ENCODE results near the gene COL4A5. TPM values are rescaled to one million over a fixed set of nuclear protein-coding genes. Genes with fewer than 3 reads are reported as not detected.

COL4A5 gene
- total RNA-seq, 1 experiment from 2014 or later, result 29.4 TPM

DNA sequence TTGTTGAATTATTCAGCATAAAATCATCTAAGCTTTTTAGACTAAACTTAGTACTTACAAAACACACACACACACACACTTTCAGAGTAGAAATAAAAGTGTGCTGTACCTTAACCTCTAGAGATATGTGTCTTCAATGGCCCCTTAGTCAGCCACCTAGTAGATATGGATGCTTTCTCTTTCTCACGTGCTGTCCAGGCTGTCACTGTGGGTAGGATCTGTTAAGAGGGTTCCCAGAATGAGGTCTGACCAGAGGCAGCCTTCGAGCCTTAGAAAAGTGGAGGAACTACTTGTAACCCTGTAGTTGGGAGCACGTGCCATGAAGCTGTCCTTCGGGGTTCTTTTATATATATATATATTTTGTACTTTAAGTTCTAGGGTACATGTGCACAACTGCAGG, 117.9 kb downstream of the COL4A5 start:
- CTCF ChIA-PET, result no interaction called here
- H3K4me2 ChIP-seq (ENCODE audit: low read length), result no peak overlapping the region
- BruUV-seq (replicated peaks), result no TSS peak
- H4K20me1 ChIP-seq (ENCODE audit: insufficient read depth), result no peaks in the 10 kb centered on the region
- no peaks in the 10 kb centered on the region for H3K79me2 ChIP-seq (ENCODE audit: insufficient read depth, low read length)
- H3K4me1 ChIP-seq (ENCODE audit: control insufficient read depth in 1 of 2, insufficient read depth in 2 of 2, low read length in 2 of 2), result no peaks in the 10 kb centered on the region
- intact Hi-C loops (cut with micrococcal nuclease), result no loop called here
- POLR2A ChIA-PET, result no interaction called here
- no peaks in the 10 kb centered on the region; a peak in 1 of 4 replicates for H3K36me3 ChIP-seq (ENCODE audit: control insufficient read depth in 1 of 2, insufficient read depth in 2 of 2, low read length in 2 of 2)
- H3K4me3 ChIP-seq (replicated peaks in 1 of 2; ENCODE audit: low read depth in 1 of 2, low read length in 2 of 2), result no peak overlapping the region
- H3K9me2 ChIP-seq (ENCODE audit: insufficient read depth), result no peaks in the 10 kb centered on the region
- no peak overlapping the region for H2AFZ ChIP-seq (ENCODE audit: low read depth, low read length, poor library complexity, severe bottlenecking)
- TF ChIP-seq ATF3 (IDR thresholded peaks at IDR 0.05) (no peak), EGR1 (IDR thresholded peaks at IDR 0.05; ENCODE audit: low read depth) (no peak), EZH2phosphoT487 (IDR thresholded peaks at IDR 0.05; ENCODE audit: borderline replicate concordance) (no peak), TCF7L2 (IDR thresholded peaks at IDR 0.05; ENCODE audit: borderline replicate concordance, extremely low read depth, insufficient read depth, insufficient read length) (no peak), CEBPB (IDR thresholded peaks at IDR 0.05; ENCODE audit: low read depth) (no peak), POLR2AphosphoS5 (IDR thresholded peaks at IDR 0.05; ENCODE audit: low read depth, low read length) (no peak)
- TF ChIP-seq, protein P1, sequence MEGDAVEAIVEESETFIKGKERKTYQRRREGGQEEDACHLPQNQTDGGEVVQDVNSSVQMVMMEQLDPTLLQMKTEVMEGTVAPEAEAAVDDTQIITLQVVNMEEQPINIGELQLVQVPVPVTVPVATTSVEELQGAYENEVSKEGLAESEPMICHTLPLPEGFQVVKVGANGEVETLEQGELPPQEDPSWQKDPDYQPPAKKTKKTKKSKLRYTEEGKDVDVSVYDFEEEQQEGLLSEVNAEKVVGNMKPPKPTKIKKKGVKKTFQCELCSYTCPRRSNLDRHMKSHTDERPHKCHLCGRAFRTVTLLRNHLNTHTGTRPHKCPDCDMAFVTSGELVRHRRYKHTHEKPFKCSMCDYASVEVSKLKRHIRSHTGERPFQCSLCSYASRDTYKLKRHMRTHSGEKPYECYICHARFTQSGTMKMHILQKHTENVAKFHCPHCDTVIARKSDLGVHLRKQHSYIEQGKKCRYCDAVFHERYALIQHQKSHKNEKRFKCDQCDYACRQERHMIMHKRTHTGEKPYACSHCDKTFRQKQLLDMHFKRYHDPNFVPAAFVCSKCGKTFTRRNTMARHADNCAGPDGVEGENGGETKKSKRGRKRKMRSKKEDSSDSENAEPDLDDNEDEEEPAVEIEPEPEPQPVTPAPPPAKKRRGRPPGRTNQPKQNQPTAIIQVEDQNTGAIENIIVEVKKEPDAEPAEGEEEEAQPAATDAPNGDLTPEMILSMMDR (IDR thresholded peaks at IDR 0.05 in 2 of 3, conservative IDR thresholded peaks at IDR 0.05 in 1 of 3; ENCODE audit: borderline replicate concordance in 1 of 3, insufficient read depth in 1 of 3, low read depth in 2 of 3, low read length in 2 of 3), result no peak
- TF ChIP-seq, protein P2, sequence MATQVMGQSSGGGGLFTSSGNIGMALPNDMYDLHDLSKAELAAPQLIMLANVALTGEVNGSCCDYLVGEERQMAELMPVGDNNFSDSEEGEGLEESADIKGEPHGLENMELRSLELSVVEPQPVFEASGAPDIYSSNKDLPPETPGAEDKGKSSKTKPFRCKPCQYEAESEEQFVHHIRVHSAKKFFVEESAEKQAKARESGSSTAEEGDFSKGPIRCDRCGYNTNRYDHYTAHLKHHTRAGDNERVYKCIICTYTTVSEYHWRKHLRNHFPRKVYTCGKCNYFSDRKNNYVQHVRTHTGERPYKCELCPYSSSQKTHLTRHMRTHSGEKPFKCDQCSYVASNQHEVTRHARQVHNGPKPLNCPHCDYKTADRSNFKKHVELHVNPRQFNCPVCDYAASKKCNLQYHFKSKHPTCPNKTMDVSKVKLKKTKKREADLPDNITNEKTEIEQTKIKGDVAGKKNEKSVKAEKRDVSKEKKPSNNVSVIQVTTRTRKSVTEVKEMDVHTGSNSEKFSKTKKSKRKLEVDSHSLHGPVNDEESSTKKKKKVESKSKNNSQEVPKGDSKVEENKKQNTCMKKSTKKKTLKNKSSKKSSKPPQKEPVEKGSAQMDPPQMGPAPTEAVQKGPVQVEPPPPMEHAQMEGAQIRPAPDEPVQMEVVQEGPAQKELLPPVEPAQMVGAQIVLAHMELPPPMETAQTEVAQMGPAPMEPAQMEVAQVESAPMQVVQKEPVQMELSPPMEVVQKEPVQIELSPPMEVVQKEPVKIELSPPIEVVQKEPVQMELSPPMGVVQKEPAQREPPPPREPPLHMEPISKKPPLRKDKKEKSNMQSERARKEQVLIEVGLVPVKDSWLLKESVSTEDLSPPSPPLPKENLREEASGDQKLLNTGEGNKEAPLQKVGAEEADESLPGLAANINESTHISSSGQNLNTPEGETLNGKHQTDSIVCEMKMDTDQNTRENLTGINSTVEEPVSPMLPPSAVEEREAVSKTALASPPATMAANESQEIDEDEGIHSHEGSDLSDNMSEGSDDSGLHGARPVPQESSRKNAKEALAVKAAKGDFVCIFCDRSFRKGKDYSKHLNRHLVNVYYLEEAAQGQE (IDR thresholded peaks at IDR 0.05; ENCODE audit: low read depth), result no peak
- no peak for ATAC-seq
- no peaks in the 10 kb centered on the region for H3K9me3 ChIP-seq (ENCODE audit: control insufficient read depth in 1 of 2, insufficient read depth in 1 of 2, low read depth in 1 of 2, low read length in 2 of 2)
- DNase-seq (ENCODE audit: low read depth, low spot score), result no peak
- RAD21 ChIA-PET (ENCODE audit: low non-redundant PET in 1 of 2, low total read pairs in 2 of 2, uncharacterized antibody in 2 of 2, unreplicated experiment in 2 of 2), result no interaction called here
- H3K9ac ChIP-seq (ENCODE audit: low read length), result no peak overlapping the region
- H3K27me3 ChIP-seq (ENCODE audit: insufficient read depth, low read length), result no peaks in the 10 kb centered on the region
- no peak overlapping the region for H3K27ac ChIP-seq (ENCODE audit: low read depth, low read length)
